Measurements from ENCODE around the gene SIPA1L3.

Gene SIPA1L3

DNA sequence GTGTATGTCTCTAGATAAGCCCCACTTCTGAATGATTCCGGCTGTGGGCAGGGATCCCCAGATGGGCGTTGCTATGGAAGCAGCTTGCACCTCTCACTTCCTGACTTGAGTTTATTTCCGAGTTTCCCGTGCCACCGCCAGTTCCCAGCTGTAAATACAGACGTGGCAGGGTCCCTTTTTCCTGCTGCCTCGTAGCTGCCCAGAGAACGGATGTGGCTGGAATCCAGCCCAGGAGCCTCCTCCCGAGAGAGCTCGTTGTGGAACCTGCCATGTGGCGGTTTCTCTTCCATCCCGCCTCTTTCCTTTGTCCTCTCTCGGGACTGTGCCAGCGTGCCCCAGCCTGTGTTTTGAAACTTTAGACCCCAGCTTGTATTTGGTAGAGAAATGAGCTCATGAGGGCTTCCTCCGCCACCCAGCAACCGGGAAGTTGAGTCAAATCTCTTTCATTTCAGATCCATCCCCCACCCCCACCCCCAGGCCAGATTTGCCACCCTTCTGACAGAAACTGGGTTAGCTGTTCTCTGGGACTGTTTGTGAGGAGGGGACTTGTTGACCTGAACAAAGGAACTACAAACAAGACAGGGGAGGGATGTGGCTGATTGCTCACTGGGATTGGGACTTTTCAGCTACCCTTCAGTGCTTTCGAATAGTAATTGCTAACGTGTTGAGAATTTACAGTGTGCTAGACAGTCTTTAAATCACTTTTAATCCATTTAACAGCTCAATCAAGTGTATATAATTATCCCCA lies 96.6 kb downstream of the SIPA1L3 start:
- H3K4me3 ChIP-seq (ENCODE audit: low read depth, low read length, poor library complexity, severe bottlenecking): peak overlapping the region; percentile 57
- H3K79me2 ChIP-seq (ENCODE audit: insufficient read depth, low read length): no peaks in the 10 kb centered on the region

GRCh38 chr19:38004186-38004520 lies 97.1 kb downstream of the SIPA1L3 start:
- Histone ChIP-seq H3K27ac (ENCODE audit: low read depth, low read length, poor library complexity, severe bottlenecking) (peak overlapping the region; percentile 92), H3K79me2 (ENCODE audit: insufficient read depth, low read length) (no peaks in the 10 kb centered on the region)

More for the DNA sequence above, 96.6 kb downstream of the SIPA1L3 start:
- TF ChIP-seq EZH2 (IDR thresholded peaks at IDR 0.05; ENCODE audit: borderline replicate concordance, low read length) (no peak), CTCF (IDR thresholded peaks at IDR 0.05; ENCODE audit: low read length) (no peak)
- Histone ChIP-seq H3F3A (ENCODE audit: insufficient read depth, low read length) (no peaks in the 10 kb centered on the region), H3K4me1 (ENCODE audit: insufficient read depth, low read length, severe bottlenecking) (peaks cover 60% of the 10 kb centered on the region), H3K4me2 (ENCODE audit: low read length) (peak overlapping the region; percentile 77), H3K9me3 (ENCODE audit: low read length) (no peaks in the 10 kb centered on the region), H3K9ac (ENCODE audit: low read length) (peak overlapping the region; percentile 75), H2AFZ (ENCODE audit: low read length) (no peak overlapping the region), H3K27ac (ENCODE audit: low read depth, low read length, poor library complexity, severe bottlenecking) (peak overlapping the region; percentile 92), H3K9me2 (ENCODE audit: low read depth, low read length) (no peaks in the 10 kb centered on the region), H3K36me3 (ENCODE audit: insufficient read depth, low read length) (no peaks in the 10 kb centered on the region), H4K20me1 (ENCODE audit: insufficient read depth, low read length) (no peaks in the 10 kb centered on the region), H3K27me3 (ENCODE audit: insufficient read depth, low read length) (no peaks in the 10 kb centered on the region)

DNA sequence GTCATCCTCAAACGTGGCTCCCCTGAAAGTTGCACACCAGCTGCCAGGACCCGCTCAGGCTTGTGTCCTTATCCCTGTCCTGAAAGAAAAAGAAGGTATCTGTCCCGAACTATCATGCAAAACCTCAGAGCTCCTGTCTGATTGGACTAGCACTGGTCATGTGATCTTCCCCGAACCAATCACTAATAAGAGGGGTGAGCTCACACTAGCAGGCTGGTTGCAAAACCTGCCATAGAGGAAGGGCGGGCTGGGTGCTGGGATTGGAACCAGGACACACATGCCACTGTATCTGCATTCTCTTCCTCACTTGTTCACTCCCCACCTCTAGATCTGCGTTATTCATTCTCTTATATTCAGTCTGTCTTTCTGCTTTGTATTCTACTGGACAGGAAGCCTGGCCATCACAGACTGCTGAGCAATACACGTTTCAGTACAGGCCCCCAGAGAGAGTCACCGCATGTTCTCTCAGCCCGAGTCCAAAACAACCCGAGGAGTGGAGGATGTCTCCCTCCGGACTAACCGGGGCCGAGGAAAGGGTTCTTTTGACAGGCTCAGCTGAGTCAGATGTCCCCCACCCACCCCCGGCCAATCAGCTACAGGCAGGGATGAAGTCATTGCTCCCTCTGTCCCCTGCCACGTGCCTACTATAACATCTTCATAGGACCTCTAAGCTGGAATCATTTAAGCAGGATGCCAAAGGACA lies 97.7 kb downstream of the SIPA1L3 start:
- Histone ChIP-seq H3K27me3 (ENCODE audit: insufficient read depth, low read length) (no peaks in the 10 kb centered on the region), H3K79me2 (ENCODE audit: insufficient read depth, low read length) (no peaks in the 10 kb centered on the region), H3K9ac (ENCODE audit: low read length) (peak overlapping the region; percentile 75), H3K4me2 (ENCODE audit: low read length) (peak overlapping the region; percentile 77), H3K36me3 (ENCODE audit: insufficient read depth, low read length) (no peaks in the 10 kb centered on the region), H3K9me3 (ENCODE audit: low read length) (no peaks in the 10 kb centered on the region), H2AFZ (ENCODE audit: low read length) (no peak overlapping the region), H3K4me3 (ENCODE audit: low read depth, low read length, poor library complexity, severe bottlenecking) (peak overlapping the region; percentile 57), H4K20me1 (ENCODE audit: insufficient read depth, low read length) (no peaks in the 10 kb centered on the region), H3K27ac (ENCODE audit: low read depth, low read length, poor library complexity, severe bottlenecking) (peak overlapping the region; percentile 92), H3K4me1 (ENCODE audit: insufficient read depth, low read length, severe bottlenecking) (peaks cover 63% of the 10 kb centered on the region), H3K9me2 (ENCODE audit: low read depth, low read length) (no peaks in the 10 kb centered on the region), H3F3A (ENCODE audit: insufficient read depth, low read length) (no peaks in the 10 kb centered on the region)
- no peak for TF ChIP-seq CTCF (IDR thresholded peaks at IDR 0.05; ENCODE audit: low read length)
- TF ChIP-seq EZH2 (IDR thresholded peaks at IDR 0.05; ENCODE audit: borderline replicate concordance, low read length): no peak

More at GRCh38 chr19:38004186-38004520, 97.1 kb downstream of the SIPA1L3 start:
- Histone ChIP-seq H3K36me3 (ENCODE audit: insufficient read depth, low read length) (no peaks in the 10 kb centered on the region), H3F3A (ENCODE audit: insufficient read depth, low read length) (no peaks in the 10 kb centered on the region), H3K9me3 (ENCODE audit: low read length) (no peaks in the 10 kb centered on the region), H3K9me2 (ENCODE audit: low read depth, low read length) (no peaks in the 10 kb centered on the region), H3K4me2 (ENCODE audit: low read length) (peak overlapping the region; percentile 77), H3K9ac (ENCODE audit: low read length) (peak overlapping the region; percentile 75), H3K27me3 (ENCODE audit: insufficient read depth, low read length) (no peaks in the 10 kb centered on the region), H4K20me1 (ENCODE audit: insufficient read depth, low read length) (no peaks in the 10 kb centered on the region), H3K4me1 (ENCODE audit: insufficient read depth, low read length, severe bottlenecking) (peaks cover 62% of the 10 kb centered on the region), H2AFZ (ENCODE audit: low read length) (no peak overlapping the region), H3K4me3 (ENCODE audit: low read depth, low read length, poor library complexity, severe bottlenecking) (peak overlapping the region; percentile 57)
- no peak for TF ChIP-seq EZH2 (IDR thresholded peaks at IDR 0.05; ENCODE audit: borderline replicate concordance, low read length)
- no peak for TF ChIP-seq CTCF (IDR thresholded peaks at IDR 0.05; ENCODE audit: low read length)

Measured in OCI-LY1 (cell line).